Midbrain (tissue), 1 donor: Measurements from ENCODE around the gene GDF7.

Experiments
- DNase-seq: peaks from one replicate; lab custom pipeline; 2025; lab: John Stamatoyannopoulos, UW

The GDF7 gene

DNA sequence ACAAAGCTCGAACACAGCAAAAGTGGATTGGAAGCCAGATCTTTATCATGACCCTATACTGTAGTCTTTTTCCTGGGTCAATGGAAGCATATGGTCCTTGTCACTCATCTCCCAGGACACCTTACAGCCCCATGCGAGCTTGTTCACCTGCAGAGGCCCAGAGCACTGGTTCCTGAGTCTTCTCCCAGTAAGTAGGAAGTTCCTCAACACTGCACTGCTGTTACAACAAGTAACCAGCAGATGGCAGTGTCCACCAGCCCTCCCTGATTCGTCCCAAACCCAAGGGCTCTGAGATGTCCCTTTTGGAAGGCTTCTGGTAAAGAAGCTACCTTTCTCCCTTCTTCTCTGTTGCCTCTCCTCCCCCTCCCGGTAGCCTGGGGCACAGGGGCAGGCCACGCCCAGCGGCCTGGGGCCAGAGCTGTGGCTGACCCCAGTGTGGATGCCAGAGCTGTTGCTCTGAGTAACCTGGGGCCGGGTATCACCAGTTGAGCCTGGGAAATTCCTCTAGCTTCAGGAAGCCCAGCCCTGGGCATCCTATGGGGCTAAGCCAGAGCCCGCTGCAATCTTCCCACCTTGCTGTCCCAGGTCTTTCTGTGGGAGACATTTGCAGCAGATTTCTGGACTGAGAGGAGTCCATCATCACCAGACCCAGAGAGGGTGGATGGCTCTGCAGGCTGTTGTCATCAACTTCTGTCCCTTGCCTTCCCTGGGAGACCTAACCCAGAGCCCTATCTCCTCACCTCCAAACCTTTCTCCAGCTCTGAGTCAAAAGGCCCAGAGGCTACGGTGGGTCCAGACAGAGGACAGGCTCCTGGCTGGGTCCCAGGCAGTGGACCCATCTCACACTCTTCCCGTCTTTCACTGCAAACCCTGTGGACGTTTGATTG lies 5.3 kb upstream of the GDF7 start:
- DNase-seq = peak; percentile 77

- no peak for DNase-seq
Observed at GRCh38 chr2:20662308-20662937, 4.5 kb upstream of the GDF7 start.

DNA sequence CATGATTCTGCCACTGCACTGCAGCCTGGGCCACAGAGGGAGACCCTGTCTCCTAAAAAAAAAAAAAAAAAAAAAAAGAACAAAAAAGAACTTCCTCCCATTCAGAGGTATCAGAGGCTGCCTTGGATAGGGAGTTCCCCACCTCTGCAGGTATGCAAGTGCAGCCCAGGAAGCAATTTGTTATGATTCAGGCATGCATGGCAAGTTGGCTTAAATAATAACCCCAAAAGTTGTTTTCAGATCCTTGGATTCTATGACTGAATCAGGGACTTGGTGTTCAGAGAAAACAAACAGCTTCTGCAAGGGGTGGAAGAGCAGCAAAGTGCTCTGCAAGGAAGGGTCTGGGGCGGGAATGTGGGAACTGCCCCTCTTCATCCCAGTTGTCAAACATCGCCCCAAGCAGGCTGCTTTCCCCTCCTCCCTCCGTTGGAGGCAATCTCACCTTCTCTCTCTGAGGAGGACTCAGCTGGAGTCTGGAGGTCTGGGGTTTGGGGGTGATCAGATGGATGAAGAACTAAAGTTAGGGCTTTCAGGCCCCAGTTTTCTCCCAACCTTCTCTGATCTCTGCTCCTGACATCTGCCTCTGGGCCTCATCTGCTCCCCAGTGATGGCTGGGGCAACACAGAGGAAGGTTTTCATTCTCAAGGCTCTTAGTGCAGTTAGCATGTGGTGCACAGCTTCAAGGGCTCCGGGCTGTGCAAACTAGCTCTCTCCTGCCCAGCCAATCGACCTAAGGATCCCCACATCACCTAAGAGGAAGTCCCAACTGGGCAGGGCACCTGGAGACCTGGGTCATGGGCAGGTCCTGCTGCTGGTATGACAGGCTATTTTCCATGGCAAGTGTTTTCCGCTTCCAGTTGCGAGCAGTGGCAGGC lies 3.5 kb upstream of the GDF7 start:
- DNase-seq = no peak

DNA sequence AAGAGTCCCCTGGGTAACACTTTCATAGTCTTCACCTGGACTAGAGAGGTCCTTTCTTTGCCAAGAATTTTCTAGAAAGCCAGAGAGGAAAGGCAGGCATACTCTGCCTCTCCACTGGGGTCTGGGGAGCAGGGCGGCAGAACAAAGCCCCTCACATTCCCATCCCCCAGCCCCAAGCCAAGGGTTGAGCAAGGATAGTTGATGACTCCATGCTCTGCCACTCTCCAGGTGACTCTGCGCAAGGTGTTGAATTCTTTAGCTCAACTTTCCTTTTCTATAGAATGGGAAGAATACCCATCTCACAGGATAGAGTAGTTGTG lies 2.9 kb upstream of the GDF7 start:
- no peak for DNase-seq

- DNase-seq = no peak
Observed at GRCh38 chr2:20664431-20665242, 2.3 kb upstream of the GDF7 start.

DNA sequence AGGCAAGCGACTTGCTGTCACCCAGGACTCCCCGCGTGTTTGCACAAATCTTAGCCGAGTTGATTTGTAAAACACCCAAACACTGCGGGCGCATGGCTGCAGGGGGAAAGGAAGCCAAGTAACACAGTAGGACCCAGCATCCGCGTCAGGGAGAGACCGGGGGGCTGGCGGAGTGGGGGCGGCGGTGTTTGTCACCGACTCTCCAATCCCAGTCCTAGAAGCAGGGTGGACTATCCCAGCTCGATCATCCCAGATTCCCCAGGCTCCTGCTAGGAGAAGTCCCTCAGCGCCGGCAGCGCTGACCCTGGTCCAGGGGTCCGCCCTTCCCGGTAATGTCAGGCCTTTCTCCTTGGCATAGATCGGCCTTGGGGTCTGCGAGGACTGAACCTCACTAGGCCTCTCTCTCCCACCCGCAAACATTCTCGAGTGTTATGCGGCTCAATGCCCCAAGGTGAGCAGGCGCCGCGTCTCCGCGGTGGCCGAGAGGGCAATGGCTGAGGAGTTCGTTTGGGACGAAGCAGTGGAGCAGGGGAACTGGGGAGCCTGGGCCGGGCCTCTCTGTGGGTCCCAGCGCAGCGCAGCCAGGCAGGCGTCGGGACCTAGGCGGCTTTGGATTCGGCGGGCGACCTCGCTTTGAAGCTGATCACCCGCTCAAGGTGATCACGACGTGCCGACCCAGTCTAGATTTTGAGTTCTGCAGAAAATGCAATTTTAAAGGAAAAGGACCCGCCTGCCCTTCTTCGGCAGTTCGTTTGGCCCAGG lies 1.5 kb upstream of the GDF7 start:
- DNase-seq = no peak

GRCh38 chr2:20666005-20666303 lies 990 bp upstream of the GDF7 start:
- DNase-seq = no peak

DNA sequence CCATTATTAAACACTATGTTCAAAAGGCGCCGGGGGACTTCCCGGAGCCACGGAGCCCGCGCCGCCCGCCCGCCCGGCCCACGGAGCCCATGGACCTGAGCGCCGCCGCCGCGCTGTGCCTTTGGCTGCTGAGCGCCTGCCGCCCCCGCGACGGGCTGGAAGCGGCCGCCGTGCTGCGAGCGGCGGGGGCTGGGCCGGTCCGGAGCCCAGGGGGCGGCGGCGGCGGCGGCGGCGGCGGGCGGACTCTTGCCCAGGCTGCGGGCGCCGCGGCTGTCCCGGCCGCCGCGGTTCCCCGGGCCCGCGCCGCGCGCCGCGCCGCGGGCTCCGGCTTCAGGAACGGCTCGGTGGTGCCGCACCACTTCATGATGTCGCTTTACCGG lies 197 bp downstream of the GDF7 start:
- no peak for DNase-seq

GRCh38 chr2:20667531-20668401 lies 822 bp downstream of the GDF7 start:
- no peak for DNase-seq

- DNase-seq = no peak
Observed at GRCh38 chr2:20668451-20668850, 1.5 kb downstream of the GDF7 start.

DNA sequence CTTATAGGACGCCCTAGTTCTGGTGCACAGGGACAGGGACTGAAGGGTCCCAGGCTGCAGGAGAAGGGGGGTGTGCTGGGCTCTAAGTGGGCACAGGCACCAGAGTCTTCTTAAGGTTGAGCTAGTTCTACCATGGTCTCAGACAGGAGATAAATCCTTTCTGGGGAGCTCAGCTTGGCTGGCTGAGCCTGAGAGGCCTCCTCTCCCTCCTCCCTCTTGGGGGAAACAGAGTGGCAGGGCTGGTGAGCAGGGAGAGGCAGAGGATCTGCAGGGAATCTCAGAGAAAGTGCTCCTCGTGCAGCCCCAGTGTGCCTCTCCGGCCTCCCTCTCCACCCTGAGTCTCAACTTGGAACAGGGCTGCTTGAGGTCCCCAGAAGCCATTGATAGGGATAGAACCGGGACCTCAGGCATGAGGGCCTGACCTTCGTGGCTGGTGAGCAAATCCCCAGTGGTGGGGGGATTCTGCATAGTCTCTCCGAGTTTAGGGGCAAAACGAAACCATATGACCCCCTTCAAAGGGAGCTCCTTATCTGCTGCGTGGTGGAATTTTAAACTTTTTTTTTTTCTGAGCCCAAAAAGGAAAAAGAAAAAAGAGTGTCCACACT lies 2.0 kb downstream of the GDF7 start:
- DNase-seq = no peak

DNA sequence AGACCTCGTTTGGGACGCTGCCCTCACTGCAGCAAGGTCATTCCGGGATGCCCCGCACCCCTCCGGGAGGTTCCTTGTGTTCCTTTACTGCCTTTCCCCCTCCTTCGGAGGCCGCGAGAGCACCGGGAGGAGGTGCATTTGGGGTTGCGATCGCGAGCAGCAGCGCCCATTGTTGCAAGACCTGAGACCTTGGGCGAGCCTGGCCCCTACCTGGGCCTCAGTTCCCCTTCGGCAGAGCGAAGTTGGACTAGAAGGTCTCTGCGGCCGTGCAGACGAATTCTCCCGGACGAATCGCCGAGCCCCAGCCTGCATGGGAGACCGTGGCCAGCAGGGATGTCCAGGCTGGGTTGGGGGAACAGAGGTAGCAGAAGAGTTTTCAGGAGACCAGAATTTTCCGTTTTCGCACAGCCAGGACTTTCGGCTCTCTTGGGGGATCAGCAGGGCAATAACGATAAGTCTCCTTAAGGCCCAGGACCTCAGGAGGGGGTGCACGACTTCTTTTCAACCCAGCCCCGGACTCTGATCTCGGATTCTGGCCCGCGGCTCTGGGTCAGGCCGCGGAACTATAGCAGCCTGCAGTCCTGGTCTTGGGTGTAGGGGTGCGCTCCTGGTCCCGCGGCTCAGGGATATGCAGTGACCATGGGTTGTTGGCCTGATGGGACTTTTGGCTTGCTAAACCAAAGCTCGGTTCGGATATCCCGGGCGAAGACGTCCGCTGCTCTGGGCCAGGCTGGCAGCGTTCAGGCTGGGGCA lies 2.8 kb downstream of the GDF7 start:
- no peak for DNase-seq

- no peak for DNase-seq
Observed at GRCh38 chr2:20670315-20671035, 3.5 kb downstream of the GDF7 start.

DNA sequence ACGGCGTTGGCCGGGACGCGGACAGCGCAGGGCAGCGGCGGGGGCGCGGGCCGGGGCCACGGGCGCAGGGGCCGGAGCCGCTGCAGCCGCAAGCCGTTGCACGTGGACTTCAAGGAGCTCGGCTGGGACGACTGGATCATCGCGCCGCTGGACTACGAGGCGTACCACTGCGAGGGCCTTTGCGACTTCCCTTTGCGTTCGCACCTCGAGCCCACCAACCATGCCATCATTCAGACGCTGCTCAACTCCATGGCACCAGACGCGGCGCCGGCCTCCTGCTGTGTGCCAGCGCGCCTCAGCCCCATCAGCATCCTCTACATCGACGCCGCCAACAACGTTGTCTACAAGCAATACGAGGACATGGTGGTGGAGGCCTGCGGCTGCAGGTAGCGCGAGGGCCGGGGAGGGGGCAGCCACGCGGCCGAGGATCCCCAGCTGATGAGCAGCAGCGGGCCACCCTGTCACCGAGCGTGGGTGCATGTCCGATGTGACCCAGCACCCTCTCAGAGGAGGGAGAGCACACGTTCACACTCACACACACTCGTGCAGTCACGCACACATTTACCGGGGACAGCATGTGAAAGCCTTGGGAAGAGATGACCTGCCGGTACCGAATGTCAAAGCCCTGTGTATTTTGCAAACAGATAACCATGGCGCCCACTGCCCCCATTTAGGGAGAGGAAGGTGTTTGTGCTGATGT lies 4.2 kb downstream of the GDF7 start:
- no peak for DNase-seq

GRCh38 chr2:20671736-20672080 lies 4.8 kb downstream of the GDF7 start:
- no peak for DNase-seq

- no peak for DNase-seq
Observed at GRCh38 chr2:20672201-20672951, 5.4 kb downstream of the GDF7 start.

GRCh38 chr2:20673686-20674308 lies 6.9 kb downstream of the GDF7 start:
- no peak for DNase-seq
